ENCODE measurements around the gene TMEM151A. TPM values are rescaled to one million over a fixed set of nuclear protein-coding genes. Genes with fewer than 3 reads are reported as not detected.
A peak's percentile ranks its signal among the peaks of the same experiment; 100 is the strongest.

Gene TMEM151A
- total RNA-seq, 2 experiments from 2014 or later, result 0.11 to 0.14 TPM

GRCh38 chr11:66321606-66322005 is 29.9 kb downstream of the TMEM151A start:
- Mint-ChIP-seq H3K27me3 (no peaks in the 10 kb centered on the region), H3K4me1 (ENCODE audit: low read depth) (peaks cover 67% of the 10 kb centered on the region), H3K27ac (peak overlapping the region; percentile 33), H3K36me3 (ENCODE audit: low read depth) (no peaks in the 10 kb centered on the region), H3K9me3 (no peaks in the 10 kb centered on the region), H3K4me3 (no peak overlapping the region)
- Histone ChIP-seq H3K4me1 (ENCODE audit: insufficient read depth, low read length) (peaks cover 44% of the 10 kb centered on the region), H3K4me3 (ENCODE audit: low read length) (no peak overlapping the region), H3K9me3 (ENCODE audit: control insufficient read depth in 1 of 2, insufficient read depth in 1 of 2, low read length in 2 of 2) (no peaks in the 10 kb centered on the region), H3K27me3 (ENCODE audit: control insufficient read depth in 1 of 2, insufficient read depth in 2 of 2, low read length in 2 of 2) (no peaks in the 10 kb centered on the region), H3K36me3 (ENCODE audit: insufficient read depth, low read length) (no peaks in the 10 kb centered on the region), H3K27ac (ENCODE audit: low read depth in 1 of 2, low read length in 2 of 2) (no peak overlapping the region)
- CTCF ChIA-PET, result interaction anchor here (1.0 to 1.4 kb wide), 2 partner anchors 9 to 10 kb away, joined by 3 to 4 read pairs; no protein-coding TSS in a partner anchor
- no peak for ATAC-seq (ENCODE audit: poor library complexity)
- DNase-seq, result no peak
- TF ChIP-seq CTCF (IDR thresholded peaks at IDR 0.05), result no peak
- intact Hi-C loops (cut with DNase I, micrococcal nuclease), result no loop called here
- POLR2A ChIA-PET, result interaction anchor here (1.3 kb wide), 1 partner anchor 9 kb away, joined by 6 read pairs; no protein-coding TSS in a partner anchor

GRCh38 chr11:66322732-66323427 is 31.2 kb downstream of the TMEM151A start:
- no peak overlapping the region for H3K27ac ChIP-seq (ENCODE audit: low read depth in 1 of 2, low read length in 2 of 2)
- Mint-ChIP-seq H3K27ac (peak overlapping the region; percentile 3), H3K4me1 (ENCODE audit: low read depth) (peaks cover 70% of the 10 kb centered on the region), H3K4me3 (no peak overlapping the region), H3K27me3 (no peaks in the 10 kb centered on the region), H3K36me3 (ENCODE audit: low read depth) (no peaks in the 10 kb centered on the region), H3K9me3 (no peaks in the 10 kb centered on the region)
- CTCF ChIA-PET, result interaction anchor here (1.4 kb wide), 1 partner anchor 10 kb away, joined by 3 read pairs; no protein-coding TSS in a partner anchor
- ATAC-seq (ENCODE audit: poor library complexity), result no peak
- TF ChIP-seq CTCF (IDR thresholded peaks at IDR 0.05), result no peak
- no peak overlapping the region for H3K4me3 ChIP-seq (ENCODE audit: low read length)
- POLR2A ChIA-PET, result no interaction called here
- no peaks in the 10 kb centered on the region for H3K27me3 ChIP-seq (ENCODE audit: control insufficient read depth in 1 of 2, insufficient read depth in 2 of 2, low read length in 2 of 2)
- no peaks in the 10 kb centered on the region for H3K36me3 ChIP-seq (ENCODE audit: insufficient read depth, low read length)
- intact Hi-C loops (cut with DNase I, micrococcal nuclease), result no loop called here
- H3K9me3 ChIP-seq (ENCODE audit: control insufficient read depth in 1 of 2, insufficient read depth in 1 of 2, low read length in 2 of 2), result no peaks in the 10 kb centered on the region
- DNase-seq, result no peak
- H3K4me1 ChIP-seq (ENCODE audit: insufficient read depth, low read length), result peaks cover 49% of the 10 kb centered on the region

- DNase-seq (no peak), ATAC-seq (ENCODE audit: poor library complexity) (no peak)
- POLR2A ChIA-PET, result interaction anchor here (0.7 kb wide), 1 partner anchor 11 kb away, joined by 3 read pairs; no protein-coding TSS in a partner anchor
- peaks cover 70% of the 10 kb centered on the region for H3K4me1 Mint-ChIP-seq (ENCODE audit: low read depth)
- no peaks in the 10 kb centered on the region for H3K27me3 ChIP-seq (ENCODE audit: control insufficient read depth in 1 of 2, insufficient read depth in 2 of 2, low read length in 2 of 2)
- intact Hi-C loops (cut with DNase I, micrococcal nuclease), result no loop called here
- no peak overlapping the region for H3K27ac Mint-ChIP-seq
- TF ChIP-seq CTCF (IDR thresholded peaks at IDR 0.05), result no peak
- no peaks in the 10 kb centered on the region for H3K9me3 ChIP-seq (ENCODE audit: control insufficient read depth in 1 of 2, insufficient read depth in 1 of 2, low read length in 2 of 2)
- no peak overlapping the region for H3K4me3 Mint-ChIP-seq
- H3K4me1 ChIP-seq (ENCODE audit: insufficient read depth, low read length), result peaks cover 49% of the 10 kb centered on the region
- H3K4me3 ChIP-seq (ENCODE audit: low read length), result no peak overlapping the region
- H3K27ac ChIP-seq (ENCODE audit: low read depth in 1 of 2, low read length in 2 of 2), result no peak overlapping the region
- no peaks in the 10 kb centered on the region for H3K27me3 Mint-ChIP-seq
- CTCF ChIA-PET, result no interaction called here
- H3K36me3 Mint-ChIP-seq (ENCODE audit: low read depth), result no peaks in the 10 kb centered on the region
- no peaks in the 10 kb centered on the region for H3K36me3 ChIP-seq (ENCODE audit: insufficient read depth, low read length)
- no peaks in the 10 kb centered on the region for H3K9me3 Mint-ChIP-seq
These were observed 32.0 kb downstream of the TMEM151A start for GRCh38 chr11:66323684-66324083.
